Neural progenitor cell (in vitro differentiated cells): Measurements from ENCODE around the gene AMOTL2. TPM values are rescaled to one million over a fixed set of nuclear protein-coding genes. Genes with fewer than 3 reads are reported as not detected.

Source experiments
- DNase-seq: peaks from one replicate; pipeline ENCODE4 v3.0.0-alpha.2; 2016; ENCODE audit warnings: low spot score
- H2AFZ ChIP-seq: fragments of 200-600 bp; sonication (generic); replicated peaks from 2 replicates; pipeline ENCODE4 v1.6.1; 2016; ENCODE audit warnings: antibody characterized with exemption
- H3F3A ChIP-seq: fragments of 200-600 bp; sonication (generic); 2 replicates; pipeline ENCODE4 v1.6.1; 2016; ENCODE audit warnings: antibody characterized with exemption, low read depth
- H3K27ac ChIP-seq: fragments of 200-600 bp; sonication (generic); 2 replicates; pipeline ENCODE4 v1.5.1; 2016; ENCODE audit warnings: mild to moderate bottlenecking
- H3K27me3 ChIP-seq: fragments of 200-600 bp; sonication (generic); 2 replicates; pipeline ENCODE4 v1.6.1; 2016; ENCODE audit warnings: mild to moderate bottlenecking, moderate library complexity
- H3K36me3 ChIP-seq: fragments of 200-600 bp; sonication (generic); 2 replicates; pipeline ENCODE4 v1.5.1; 2016
- H3K4me1 ChIP-seq: fragments of 200-600 bp; sonication (generic); 2 replicates; pipeline ENCODE4 v1.6.1; 2016; ENCODE audit warnings: mixed run types
- H3K4me2 ChIP-seq: fragments of 200-600 bp; sonication (generic); 2 replicates; pipeline ENCODE4 v1.6.1; 2016
- H3K4me3 ChIP-seq: fragments of 200-600 bp; sonication (generic); 2 replicates; pipeline ENCODE4 v1.5.1; 2016
- H3K79me2 ChIP-seq: fragments of 200-600 bp; sonication (generic); 2 replicates; pipeline ENCODE4 v1.6.1; 2016; ENCODE audit warnings: low read depth
- H3K9ac ChIP-seq: fragments of 200-600 bp; sonication (generic); 2 replicates; pipeline ENCODE4 v1.6.1; 2016
- H3K9me3 ChIP-seq: fragments of 200-600 bp; sonication (generic); 2 replicates; pipeline ENCODE4 v1.5.1; 2016; ENCODE audit warnings: low read depth
- H4K20me1 ChIP-seq: fragments of 200-600 bp; sonication (generic); 2 replicates; pipeline ENCODE4 v1.6.1; 2016; ENCODE audit warnings: low read depth
- H3K27ac Mint-ChIP-seq: 3 replicates; pipeline ENCODE4 v1.8.0; 2021; ENCODE audit warnings: mixed read lengths
- H3K27me3 Mint-ChIP-seq: 2 replicates; pipeline ENCODE4 v1.8.0; 2022; ENCODE audit warnings: low read depth, mild to moderate bottlenecking, inconsistent platforms, moderate library complexity, mixed read lengths; ENCODE audit not compliant: insufficient read depth
- H3K36me3 Mint-ChIP-seq: 3 replicates; pipeline ENCODE4 v1.8.0; 2021; ENCODE audit warnings: mixed read lengths
- H3K4me1 Mint-ChIP-seq: 3 replicates; pipeline ENCODE4 v1.8.0; 2021; ENCODE audit warnings: mixed read lengths
- H3K4me3 Mint-ChIP-seq: 3 replicates; pipeline ENCODE4 v1.8.0; 2021; ENCODE audit warnings: mild to moderate bottlenecking, moderate library complexity, mixed read lengths
- H3K9me3 Mint-ChIP-seq: 3 replicates; pipeline ENCODE4 v1.8.0; 2020; ENCODE audit warnings: mixed read lengths
- EZH2 ChIP-seq: fragments of 200-600 bp; sonication (generic); IDR thresholded peaks from 2 replicates; pipeline ENCODE4 v1.6.1; 2017; ENCODE audit warnings: antibody characterized with exemption, mild to moderate bottlenecking, moderate library complexity
- EZH2phosphoT487 ChIP-seq: fragments of 200-600 bp; sonication (generic); IDR thresholded peaks from 2 replicates; pipeline ENCODE4 v1.6.1; 2017; ENCODE audit warnings: antibody characterized with exemption
- total RNA-seq: library from RNA; depleted of rRNA; stranded (reverse); fragments of >200 nt; gene quantifications from 2 replicates; pipeline ENCODE4 v1.2.3, GENCODE V29; 2015; ENCODE audit warnings: low replicate concordance
- TF ChIP-seq, protein P1 (sequence below): fragments of 200-600 bp; sonication (generic); IDR thresholded peaks from 2 replicates; pipeline ENCODE4 v1.5.1; 2017; ENCODE audit warnings: antibody characterized with exemption, mild to moderate bottlenecking

Gene AMOTL2
- total RNA-seq, 1 donor from 2014 or later = 62.9 TPM

DNA sequence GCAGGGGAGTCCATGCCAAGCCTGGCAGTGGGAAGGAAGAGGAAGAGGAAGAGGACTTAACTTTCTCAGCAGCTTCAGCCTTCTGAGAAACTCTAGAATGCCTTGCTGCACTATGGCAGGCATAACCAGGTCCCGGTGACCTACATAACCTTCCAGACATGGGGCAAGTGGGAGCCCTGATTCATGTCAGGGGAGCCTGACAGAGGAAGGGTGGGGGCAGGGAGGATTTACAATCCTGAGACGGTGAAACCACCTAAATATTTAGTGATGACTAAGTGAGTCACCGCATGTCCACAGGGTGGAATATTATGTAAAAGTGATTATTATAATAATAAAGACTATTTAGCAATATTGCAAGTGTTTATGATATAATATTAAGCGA is 46.7 kb downstream of the AMOTL2 start:
- no peak for DNase-seq
- Histone ChIP-seq H3K9ac (no peak overlapping the region), H2AFZ (no peak overlapping the region), H3F3A (no peaks in the 10 kb centered on the region), H3K4me3 (no peak overlapping the region), H3K4me1 (peaks cover 39% of the 10 kb centered on the region), H3K9me3 (no peaks in the 10 kb centered on the region), H4K20me1 (no peaks in the 10 kb centered on the region), H3K27ac (no peak overlapping the region), H3K27me3 (no peaks in the 10 kb centered on the region), H3K79me2 (no peaks in the 10 kb centered on the region), H3K36me3 (no peaks in the 10 kb centered on the region), H3K4me2 (no peak overlapping the region)
- Mint-ChIP-seq H3K36me3 (no peaks in the 10 kb centered on the region), H3K27me3 (peaks cover 8% of the 10 kb centered on the region), H3K4me1 (peaks cover 40% of the 10 kb centered on the region), H3K27ac (no peak overlapping the region), H3K4me3 (no peak overlapping the region), H3K9me3 (no peaks in the 10 kb centered on the region)
- TF ChIP-seq, protein P1, sequence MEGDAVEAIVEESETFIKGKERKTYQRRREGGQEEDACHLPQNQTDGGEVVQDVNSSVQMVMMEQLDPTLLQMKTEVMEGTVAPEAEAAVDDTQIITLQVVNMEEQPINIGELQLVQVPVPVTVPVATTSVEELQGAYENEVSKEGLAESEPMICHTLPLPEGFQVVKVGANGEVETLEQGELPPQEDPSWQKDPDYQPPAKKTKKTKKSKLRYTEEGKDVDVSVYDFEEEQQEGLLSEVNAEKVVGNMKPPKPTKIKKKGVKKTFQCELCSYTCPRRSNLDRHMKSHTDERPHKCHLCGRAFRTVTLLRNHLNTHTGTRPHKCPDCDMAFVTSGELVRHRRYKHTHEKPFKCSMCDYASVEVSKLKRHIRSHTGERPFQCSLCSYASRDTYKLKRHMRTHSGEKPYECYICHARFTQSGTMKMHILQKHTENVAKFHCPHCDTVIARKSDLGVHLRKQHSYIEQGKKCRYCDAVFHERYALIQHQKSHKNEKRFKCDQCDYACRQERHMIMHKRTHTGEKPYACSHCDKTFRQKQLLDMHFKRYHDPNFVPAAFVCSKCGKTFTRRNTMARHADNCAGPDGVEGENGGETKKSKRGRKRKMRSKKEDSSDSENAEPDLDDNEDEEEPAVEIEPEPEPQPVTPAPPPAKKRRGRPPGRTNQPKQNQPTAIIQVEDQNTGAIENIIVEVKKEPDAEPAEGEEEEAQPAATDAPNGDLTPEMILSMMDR = no peak
- TF ChIP-seq EZH2phosphoT487 (no peak), EZH2 (no peak)

DNA sequence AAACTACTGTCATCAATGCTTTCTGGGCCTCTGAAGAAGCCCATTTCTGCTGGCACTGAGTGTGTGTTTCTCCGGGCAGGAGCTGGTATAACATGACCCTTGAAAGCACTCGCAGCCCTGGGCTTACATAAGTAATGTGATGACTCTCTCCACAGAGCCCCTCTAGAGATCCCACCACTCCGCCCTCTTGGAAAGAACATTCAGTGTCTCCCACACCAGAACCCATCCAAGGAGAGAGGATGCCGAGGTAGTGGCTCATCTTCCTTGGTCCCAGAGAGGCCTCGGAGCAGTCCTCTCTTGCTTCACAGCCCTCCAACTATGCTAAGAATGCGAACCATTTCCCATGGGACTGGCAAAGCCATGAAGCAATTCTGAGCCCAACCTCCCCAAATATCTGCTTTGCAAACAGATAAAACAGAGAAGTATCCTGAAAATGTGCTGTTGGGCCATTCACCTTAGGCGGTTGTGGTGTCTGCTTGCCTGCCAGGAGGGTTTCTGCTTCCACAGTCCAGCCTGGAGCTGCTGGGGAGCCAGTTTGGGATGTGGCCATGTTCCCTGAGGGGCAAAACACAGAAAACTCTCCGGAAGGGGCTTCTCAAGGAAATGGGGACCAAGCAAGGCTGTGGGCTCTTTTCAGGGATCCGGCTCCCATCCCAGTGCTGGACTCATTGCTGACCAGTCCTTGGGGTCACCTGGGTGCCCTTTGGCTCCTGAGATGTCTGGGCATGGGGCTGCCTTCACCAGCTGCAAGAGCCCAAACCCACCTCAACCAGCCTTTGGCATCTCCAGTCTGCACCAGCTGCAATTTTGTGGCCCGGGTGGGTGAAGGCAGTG is 47.3 kb downstream of the AMOTL2 start:
- H3K4me1 Mint-ChIP-seq = peaks cover 38% of the 10 kb centered on the region
- Histone ChIP-seq H3K79me2 (no peaks in the 10 kb centered on the region), H3K36me3 (no peaks in the 10 kb centered on the region), H3K4me1 (peaks cover 33% of the 10 kb centered on the region), H2AFZ (peak overlapping the region; percentile 17), H3K27ac (no peak overlapping the region), H3K4me3 (no peak overlapping the region), H3K9me3 (no peaks in the 10 kb centered on the region), H3K4me2 (peak overlapping the region; percentile 19), H3K9ac (no peak overlapping the region), H3K27me3 (no peaks in the 10 kb centered on the region), H4K20me1 (no peaks in the 10 kb centered on the region), H3F3A (no peaks in the 10 kb centered on the region)
- H3K36me3 Mint-ChIP-seq = no peaks in the 10 kb centered on the region
- peak; percentile 80 for DNase-seq
- no peak overlapping the region for H3K4me3 Mint-ChIP-seq
- peak overlapping the region; percentile 70 for H3K27ac Mint-ChIP-seq
- H3K9me3 Mint-ChIP-seq = no peaks in the 10 kb centered on the region
- TF ChIP-seq, protein P1 = no peak
- TF ChIP-seq EZH2phosphoT487 (no peak), EZH2 (no peak)
- peaks cover 8% of the 10 kb centered on the region for H3K27me3 Mint-ChIP-seq

DNA sequence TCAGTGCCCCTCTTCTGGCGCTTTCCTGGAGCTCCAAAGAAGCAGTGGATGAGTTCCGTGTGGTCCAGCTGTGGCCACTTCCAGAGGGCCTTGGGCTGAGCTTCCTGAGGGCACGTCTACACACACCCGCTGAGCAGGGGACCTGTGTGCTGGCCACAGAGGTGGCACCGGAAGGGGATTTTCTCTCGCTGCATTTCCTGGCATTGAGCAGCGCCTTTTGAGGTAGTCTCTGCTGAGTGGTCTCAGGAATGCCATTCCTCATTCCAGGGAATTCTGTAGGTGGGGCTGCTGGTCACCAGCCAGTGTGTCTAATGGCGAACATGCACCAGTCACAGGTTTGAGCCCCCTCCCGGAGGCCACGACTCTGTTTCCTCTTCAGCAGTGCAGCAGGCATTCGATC is 48.1 kb downstream of the AMOTL2 start:
- DNase-seq = no peak
- Mint-ChIP-seq H3K9me3 (no peaks in the 10 kb centered on the region), H3K27me3 (peaks cover 6% of the 10 kb centered on the region), H3K4me1 (peaks cover 30% of the 10 kb centered on the region), H3K36me3 (no peaks in the 10 kb centered on the region), H3K27ac (no peak overlapping the region), H3K4me3 (no peak overlapping the region)
- Histone ChIP-seq H4K20me1 (no peaks in the 10 kb centered on the region), H3K27ac (no peak overlapping the region), H3K79me2 (no peaks in the 10 kb centered on the region), H3K36me3 (no peaks in the 10 kb centered on the region), H3K9ac (no peak overlapping the region), H3K9me3 (no peaks in the 10 kb centered on the region), H2AFZ (no peak overlapping the region), H3F3A (no peaks in the 10 kb centered on the region), H3K4me1 (peaks cover 25% of the 10 kb centered on the region), H3K27me3 (no peaks in the 10 kb centered on the region), H3K4me3 (no peak overlapping the region), H3K4me2 (peak overlapping the region; percentile 19)
- TF ChIP-seq, protein P1 = no peak
- TF ChIP-seq EZH2phosphoT487 = no peak
- TF ChIP-seq EZH2 = no peak
